IMR-90 (cell line): ENCODE measurements around the gene MRFAP1L1. TPM values are rescaled to one million over a fixed set of nuclear protein-coding genes. Genes with fewer than 3 reads are reported as not detected.

Experiments
- ATAC-seq: fragments of 200-7000 bp; cut with Tn5 transposase; 2 replicates; pipeline ENCODE4 v1.9.1; 2020; ENCODE audit warnings: low read depth, mild to moderate bottlenecking, moderate library complexity
- BruUV-seq: library from RNA; stranded (reverse); fragments of 400-500 nt; replicated peaks from 2 replicates; lab custom pipeline; 2021; lab: Mats Ljungman, UMichigan
- CTCF ChIA-PET: fragments of 300-600 bp; formaldehyde crosslinking; extraction: SDS; loops from one replicate; lab custom pipeline; 2021; ENCODE audit warnings: antibody characterized with exemption; lab: Yijun Ruan, JAX
- POLR2A ChIA-PET: fragments of 300-600 bp; sonication (Branson Sonifier 250); formaldehyde crosslinking; loops from one replicate; lab custom pipeline; 2022; ENCODE audit warnings: antibody characterized with exemption; ENCODE audit not compliant: unreplicated experiment; lab: Charles Lee
- DNase-seq: peaks from one replicate; pipeline ENCODE4 v3.0.0; 2013
- H2AFZ ChIP-seq: replicated peaks from 2 replicates; pipeline ENCODE3; 2013; ENCODE audit warnings: low read length, mild to moderate bottlenecking; ENCODE audit not compliant: poor library complexity
- H2AK5ac ChIP-seq: 2 replicates; pipeline ENCODE4 v1.6.1; 2013; ENCODE audit warnings: low read depth, low read length, inconsistent platforms
- H2AK9ac ChIP-seq: replicated peaks from 2 replicates; pipeline ENCODE3; 2013; ENCODE audit warnings: mild to moderate bottlenecking, low read depth, low read length, moderate library complexity; ENCODE audit not compliant: poor library complexity
- H2BK120ac ChIP-seq: 2 replicates; pipeline ENCODE4 v1.6.1; 2013; ENCODE audit warnings: low read depth, low read length, inconsistent platforms
- H2BK15ac ChIP-seq: 3 replicates; pipeline ENCODE4 v1.6.1; 2013; ENCODE audit warnings: low read depth, low read length, inconsistent platforms
- H2BK20ac ChIP-seq: 2 replicates; pipeline ENCODE4 v1.6.1; 2013; ENCODE audit warnings: low read depth, mild to moderate bottlenecking, inconsistent platforms, low read length, moderate library complexity
- H2BK5ac ChIP-seq: 2 replicates; pipeline ENCODE4 v1.6.1; 2013; ENCODE audit warnings: mild to moderate bottlenecking, low read depth, low read length, inconsistent platforms; ENCODE audit not compliant: poor library complexity, severe bottlenecking
- H3K14ac ChIP-seq: replicated peaks from 2 replicates; pipeline ENCODE4 v1.6.1; 2013; ENCODE audit warnings: low read depth, low read length, inconsistent platforms
- H3K18ac ChIP-seq: 2 replicates; pipeline ENCODE4 v1.6.1; 2013; ENCODE audit warnings: low read depth, low read length, control low read depth
- H3K23ac ChIP-seq: 2 replicates; pipeline ENCODE4 v1.6.1; 2013; ENCODE audit warnings: low read depth, low read length, inconsistent platforms
- H3K27ac ChIP-seq: 2 replicates; pipeline ENCODE4 v1.5.1; 2013; ENCODE audit warnings: mild to moderate bottlenecking, control low read depth, low read length; ENCODE audit not compliant: insufficient read depth
- H3K27me3 ChIP-seq: 2 replicates; pipeline ENCODE4 v1.6.1; 2013; ENCODE audit warnings: low read length; ENCODE audit not compliant: control insufficient read depth, insufficient read depth
- H3K36me3 ChIP-seq: 2 replicates; pipeline ENCODE4 v1.6.1; 2013; ENCODE audit warnings: low read length, mixed read lengths; ENCODE audit not compliant: control insufficient read depth, insufficient read depth
- H3K4ac ChIP-seq: 2 replicates; pipeline ENCODE4 v1.6.1; 2013; ENCODE audit warnings: low read depth, low read length, inconsistent platforms
- H3K4me1 ChIP-seq: 2 replicates; pipeline ENCODE4 v1.6.1; 2013; ENCODE audit warnings: low read length, mixed read lengths; ENCODE audit not compliant: control insufficient read depth, insufficient read depth
- H3K4me2 ChIP-seq: 2 replicates; pipeline ENCODE4 v1.6.1; 2013; ENCODE audit warnings: low read depth, mild to moderate bottlenecking, control low read depth, low read length, moderate library complexity
- H3K4me3 ChIP-seq: 2 replicates; pipeline ENCODE4 v1.5.1; 2013; ENCODE audit warnings: low read depth, mild to moderate bottlenecking, control low read depth, low read length, moderate library complexity; ENCODE audit not compliant: insufficient read depth
- H3K56ac ChIP-seq: 2 replicates; pipeline ENCODE4 v1.6.1; 2013; ENCODE audit warnings: low read length, inconsistent platforms; ENCODE audit not compliant: insufficient read depth; ENCODE audit errors: extremely low read depth
- H3K79me1 ChIP-seq, 2 experiments: 2 replicates each; pipeline ENCODE4 v1.6.1; 2013; ENCODE audit warnings: low read length in 2 of 2, inconsistent platforms in 1 of 2, low read depth in 1 of 2
- H3K9ac ChIP-seq: 2 replicates; pipeline ENCODE4 v1.6.1; 2013; ENCODE audit warnings: low read depth, low read length, control low read depth
- H3K9me1 ChIP-seq: 2 replicates; pipeline ENCODE4 v1.6.1; 2013; ENCODE audit warnings: low read length, inconsistent platforms; ENCODE audit not compliant: insufficient read depth
- H3K9me3 ChIP-seq: 2 replicates; pipeline ENCODE4 v1.6.1; 2013; ENCODE audit warnings: low read length; ENCODE audit not compliant: control insufficient read depth, insufficient read depth
- H4K20me1 ChIP-seq: 2 replicates; pipeline ENCODE4 v1.6.1; 2013; ENCODE audit warnings: low read length, inconsistent platforms; ENCODE audit not compliant: insufficient read depth
- H4K5ac ChIP-seq: 2 replicates; pipeline ENCODE4 v1.6.1; 2013; ENCODE audit warnings: mild to moderate bottlenecking, low read depth, low read length, control low read depth
- H4K8ac ChIP-seq, 2 experiments: 2 replicates each; pipeline ENCODE4 v1.6.1; 2013; ENCODE audit warnings: low read depth in 2 of 2, low read length in 2 of 2, control low read depth in 1 of 2, inconsistent platforms in 1 of 2
- H4K91ac ChIP-seq: 2 replicates; pipeline ENCODE4 v1.6.1; 2013; ENCODE audit warnings: low read depth, low read length, inconsistent platforms; ENCODE audit not compliant: insufficient read depth
- BHLHE40 ChIP-seq: fragments of 150-350 bp; IDR thresholded peaks from 2 replicates; pipeline ENCODE4 v1.6.1; 2016; ENCODE audit warnings: mild to moderate bottlenecking, low read depth, low read length
- CEBPB ChIP-seq: IDR thresholded peaks from 2 replicates; pipeline ENCODE4 v1.6.1; 2012; ENCODE audit warnings: low read depth, low read length, improper control_type of control experiment
- FOS ChIP-seq: fragments of 150-350 bp; IDR thresholded peaks from 2 replicates; pipeline ENCODE4 v1.6.1; 2016; ENCODE audit warnings: low read depth, low read length
- MAFK ChIP-seq: IDR thresholded peaks from 2 replicates; pipeline ENCODE4 v1.6.1; 2012; ENCODE audit warnings: low read depth, low read length, improper control_type of control experiment
- MXI1 ChIP-seq: IDR thresholded peaks from 2 replicates; pipeline ENCODE4 v1.6.1; 2012; ENCODE audit warnings: low read depth, mild to moderate bottlenecking, low read length, moderate library complexity, borderline replicate concordance
- RAD21 ChIP-seq: IDR thresholded peaks from 2 replicates; pipeline ENCODE4 v1.6.1; 2012; ENCODE audit warnings: low read length, improper control_type of control experiment
- RCOR1 ChIP-seq: IDR thresholded peaks from 2 replicates; pipeline ENCODE4 v1.6.1; 2012; ENCODE audit warnings: mild to moderate bottlenecking, low read length, improper control_type of control experiment; ENCODE audit not compliant: insufficient replicate concordance
- WGBS, 2 experiments: methylation state at CpG; one replicate each; pipeline versions ENCODE4 v1.1.5 to v1.1.7; 2013; ENCODE audit warnings: missing lambda C conversion rate in 2 of 2; ENCODE audit not compliant: insufficient read length in 1 of 2; ENCODE audit errors: extremely low coverage in 2 of 2; 5-methylcytosine and 5-hydroxymethylcytosine counted together
- dilution Hi-C: fragments of 300-500 bp; cut with HindIII; formaldehyde crosslinking; loops from one replicate; pipeline ENCODE4 v1.14.3; 2018; ENCODE audit warnings: low sequenced_read_pairs; ENCODE audit not compliant: unreplicated experiment
- in situ Hi-C: fragments of 300-500 bp; cut with MboI; formaldehyde crosslinking; loops from 3 replicates; pipeline ENCODE4 v1.14.3; 2019; ENCODE audit warnings: low sequenced_read_pairs, inconsistent platforms, mixed read lengths
- intact Hi-C: fragments of 100-400 bp; cut with micrococcal nuclease; formaldehyde crosslinking; loops from 2 replicates; pipeline ENCODE4 v1.10.0; 2022
- polyA plus RNA-seq, 3 experiments: library from polyadenylated mRNA; depleted of rRNA; stranded (reverse); fragments of >200 nt; gene quantifications; 2 replicates each; pipeline ENCODE4 v1.2.3, GENCODE V29; 2012; ENCODE audit warnings: low replicate concordance in 1 of 3
- total RNA-seq: library from RNA; depleted of rRNA; stranded (reverse); fragments of >200 nt; gene quantifications from 2 replicates; pipeline ENCODE4 v1.2.3, GENCODE V29; 2012
- TF ChIP-seq, protein P1 (sequence below): fragments of 150-350 bp; IDR thresholded peaks from 2 replicates; pipeline ENCODE4 v1.6.1; 2016; ENCODE audit warnings: low read depth, mild to moderate bottlenecking, low read length, moderate library complexity, borderline replicate concordance
- TF ChIP-seq, protein P2 (sequence below): conservative IDR thresholded peaks from 2 replicates; pipeline ENCODE4 v1.5.1; 2012; ENCODE audit warnings: mild to moderate bottlenecking, low read depth, low read length, improper control_type of control experiment

MRFAP1L1 gene
- total and polyA plus RNA-seq, 2 of the 4 experiments (the other 2 are of a cell fraction) = 31.7 to 47.0 TPM

DNA sequence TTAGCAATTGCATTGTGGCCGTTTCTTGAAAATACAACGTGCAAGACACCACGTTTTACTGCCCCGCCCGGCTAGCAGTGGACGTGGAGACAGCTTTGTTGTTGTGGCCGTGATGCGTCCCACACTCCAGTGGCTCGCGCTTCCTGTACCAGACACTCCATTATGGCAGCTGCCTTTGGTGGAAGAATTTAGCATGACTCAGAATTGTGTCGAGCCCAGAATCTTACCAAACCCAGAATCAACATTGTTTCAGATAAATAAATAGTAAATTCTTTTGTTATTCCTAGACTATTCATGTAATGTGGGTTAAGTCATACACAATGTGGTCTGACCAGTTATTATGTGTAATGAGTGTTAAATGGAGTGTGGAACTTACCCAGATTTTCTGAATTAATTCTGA is 41.3 kb downstream of the MRFAP1L1 start:
- H3K56ac ChIP-seq = no peak overlapping the region
- 0 out of 2 replicates have a peak overlapping the region, but pooled peaks have one; percentile 33 for H2AK5ac ChIP-seq
- H2AFZ ChIP-seq = peak overlapping the region; percentile 47
- H4K20me1 ChIP-seq = 0 out of 2 replicates have a peak, but pooled peaks cover 2% of the 10 kb centered on the region
- 0 out of 2 replicates have a peak overlapping the region, but pooled peaks have one; percentile 15 for H4K91ac ChIP-seq
- no peak overlapping the region for H3K27ac ChIP-seq
- no peaks in the 10 kb centered on the region for H3K79me1 ChIP-seq
- DNase-seq (peak; percentile 80), ATAC-seq (peak; percentile 75)
- H4K8ac ChIP-seq = no peak overlapping the region
- H2BK20ac ChIP-seq = peak overlapping the region; percentile 66; the same call in 1 of the 2 replicates
- BruUV-seq = no TSS peak
- CTCF ChIA-PET = interaction anchor here (0.5 kb wide), 1 partner anchor 9 kb away, joined by 4 read pairs; no protein-coding TSS in a partner anchor
- peak overlapping the region; percentile 42 for H2BK120ac ChIP-seq
- POLR2A ChIA-PET = no interaction called here
- no peaks in the 10 kb centered on the region; the same call in 1 of the 2 replicates for H3K36me3 ChIP-seq
- no peak overlapping the region for H3K9ac ChIP-seq
- H3K23ac ChIP-seq = no peak overlapping the region
- peaks cover 11% of the 10 kb centered on the region for H3K9me1 ChIP-seq
- peaks cover 6% of the 10 kb centered on the region; the same call in 1 of the 2 replicates for H3K4me1 ChIP-seq
- TF ChIP-seq, protein P1, sequence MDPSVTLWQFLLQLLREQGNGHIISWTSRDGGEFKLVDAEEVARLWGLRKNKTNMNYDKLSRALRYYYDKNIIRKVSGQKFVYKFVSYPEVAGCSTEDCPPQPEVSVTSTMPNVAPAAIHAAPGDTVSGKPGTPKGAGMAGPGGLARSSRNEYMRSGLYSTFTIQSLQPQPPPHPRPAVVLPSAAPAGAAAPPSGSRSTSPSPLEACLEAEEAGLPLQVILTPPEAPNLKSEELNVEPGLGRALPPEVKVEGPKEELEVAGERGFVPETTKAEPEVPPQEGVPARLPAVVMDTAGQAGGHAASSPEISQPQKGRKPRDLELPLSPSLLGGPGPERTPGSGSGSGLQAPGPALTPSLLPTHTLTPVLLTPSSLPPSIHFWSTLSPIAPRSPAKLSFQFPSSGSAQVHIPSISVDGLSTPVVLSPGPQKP = no peak
- TF ChIP-seq BHLHE40 (0 out of 2 replicates have a peak, but pooled peaks have one; percentile 28), MAFK (no peak), RAD21 (no peak), CEBPB (no peak), RCOR1 (peak; percentile 12), MXI1 (no peak), FOS (no peak)
- TF ChIP-seq, protein P2, sequence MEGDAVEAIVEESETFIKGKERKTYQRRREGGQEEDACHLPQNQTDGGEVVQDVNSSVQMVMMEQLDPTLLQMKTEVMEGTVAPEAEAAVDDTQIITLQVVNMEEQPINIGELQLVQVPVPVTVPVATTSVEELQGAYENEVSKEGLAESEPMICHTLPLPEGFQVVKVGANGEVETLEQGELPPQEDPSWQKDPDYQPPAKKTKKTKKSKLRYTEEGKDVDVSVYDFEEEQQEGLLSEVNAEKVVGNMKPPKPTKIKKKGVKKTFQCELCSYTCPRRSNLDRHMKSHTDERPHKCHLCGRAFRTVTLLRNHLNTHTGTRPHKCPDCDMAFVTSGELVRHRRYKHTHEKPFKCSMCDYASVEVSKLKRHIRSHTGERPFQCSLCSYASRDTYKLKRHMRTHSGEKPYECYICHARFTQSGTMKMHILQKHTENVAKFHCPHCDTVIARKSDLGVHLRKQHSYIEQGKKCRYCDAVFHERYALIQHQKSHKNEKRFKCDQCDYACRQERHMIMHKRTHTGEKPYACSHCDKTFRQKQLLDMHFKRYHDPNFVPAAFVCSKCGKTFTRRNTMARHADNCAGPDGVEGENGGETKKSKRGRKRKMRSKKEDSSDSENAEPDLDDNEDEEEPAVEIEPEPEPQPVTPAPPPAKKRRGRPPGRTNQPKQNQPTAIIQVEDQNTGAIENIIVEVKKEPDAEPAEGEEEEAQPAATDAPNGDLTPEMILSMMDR = no peak
- in situ Hi-C loops (no loop called here), intact Hi-C loops (no loop called here), dilution Hi-C loops (no loop called here)
- WGBS, 2 experiments = 80% methylated on average over 8 of the region's 11 CpGs; no CpG with 5 or more reads in 1 of the 2 experiments
- H3K27me3 ChIP-seq = peaks cover 14% of the 10 kb centered on the region
- peak overlapping the region; percentile 15 for H3K4ac ChIP-seq
- no peak overlapping the region for H4K5ac ChIP-seq
- no peak overlapping the region for H2BK15ac ChIP-seq
- no peak overlapping the region for H2AK9ac ChIP-seq
- no peak overlapping the region for H2BK5ac ChIP-seq
- H3K14ac ChIP-seq = no peak overlapping the region
- no peak overlapping the region for H3K18ac ChIP-seq
- H3K4me2 ChIP-seq = no peak overlapping the region
- H3K9me3 ChIP-seq = no peaks in the 10 kb centered on the region
- no peak overlapping the region for H3K4me3 ChIP-seq
